GM18526 (cell line): ENCODE data around the gene CCN6.

Experiments
- POLR2A ChIP-seq: IDR thresholded peaks from 3 replicates; pipeline ENCODE4 v1.6.1; 2011; ENCODE audit not compliant: insufficient read length; ENCODE audit errors: extremely low read depth

Gene CCN6

GRCh38 chr6:112117554-112117953 is 63.6 kb downstream of the CCN6 start:
- TF ChIP-seq POLR2A: no peak

- TF ChIP-seq POLR2A: no peak
Observed at GRCh38 chr6:112118034-112118433, 64.1 kb downstream of the CCN6 start.
